NCI-H446 treated with DMSO at 0.1 percent for 48 hours (cell line): ENCODE results near the gene DVL2.
"Not testable (repeated sequence)": the region's sequence is repeated elsewhere in the genome, so short reads cannot be mapped to it uniquely, and the experiment has no call there.

ENCODE experiments used
- DNase-seq: peaks from one replicate; lab custom pipeline; 2025; lab: John Stamatoyannopoulos, UW

DVL2 gene

GRCh38 chr17:7196651-7197401, 37.5 kb downstream of the DVL2 start:
- no peak for DNase-seq

DNA sequence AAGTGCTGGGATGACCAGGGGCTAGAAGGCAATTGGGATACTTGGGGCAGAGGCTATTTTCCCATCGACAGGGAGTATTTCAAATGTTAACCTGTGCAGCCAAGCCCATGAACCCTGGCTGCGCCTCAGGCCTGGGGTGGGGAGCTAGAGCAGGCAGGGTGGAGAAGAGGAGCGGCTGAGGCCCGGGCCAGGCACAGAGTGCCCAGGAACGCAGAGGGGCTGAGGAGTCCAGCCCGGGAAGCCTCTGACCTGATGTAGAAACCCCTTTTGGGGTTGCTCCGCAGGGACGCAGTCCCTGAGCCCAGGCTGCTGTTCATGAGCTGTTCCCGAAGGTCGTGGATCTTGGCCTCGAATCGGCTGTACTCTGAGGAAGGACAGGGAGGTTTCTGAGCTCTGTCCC, 38.3 kb downstream of the DVL2 start:
- DNase-seq = no peak

- DNase-seq = no peak
Observed at GRCh38 chr17:7192271-7192937, 41.9 kb downstream of the DVL2 start.

GRCh38 chr17:7191571-7192270, 42.6 kb downstream of the DVL2 start:
- peak; percentile 3 for DNase-seq

GRCh38 chr17:7191069-7191468, 43.2 kb downstream of the DVL2 start:
- no peak for DNase-seq

DNA sequence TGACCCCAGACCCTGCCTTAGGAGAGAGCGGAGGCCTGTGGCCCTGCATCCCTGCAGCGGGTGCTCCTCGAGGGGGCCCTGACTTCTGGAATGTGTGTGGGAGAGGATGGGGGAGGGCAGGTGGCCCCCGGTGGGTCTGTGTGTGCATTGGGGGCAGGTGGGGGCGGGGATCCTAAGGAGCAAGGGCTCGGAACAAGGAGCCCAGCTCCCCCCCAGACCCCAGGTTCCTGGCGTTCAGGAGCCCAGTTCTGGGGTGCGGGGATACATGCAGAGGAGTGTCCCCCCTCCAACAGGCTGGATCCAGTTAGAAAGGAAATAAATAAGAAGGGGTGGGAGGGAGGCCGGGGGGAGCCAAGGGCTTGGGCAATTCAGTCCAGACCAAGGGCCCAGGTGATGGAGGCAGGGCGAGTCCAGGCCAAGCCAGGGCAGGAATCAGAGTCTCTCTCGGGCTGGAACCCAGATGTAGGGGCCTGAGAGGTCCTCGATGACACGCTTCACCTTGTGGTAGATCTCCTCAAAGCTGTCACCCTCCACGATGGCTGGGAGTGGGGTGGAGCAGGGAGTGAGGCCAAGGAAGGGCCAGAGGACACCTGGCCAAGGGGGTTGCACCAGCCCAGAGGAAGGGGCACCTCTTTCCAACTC, 43.9 kb downstream of the DVL2 start:
- no peak for DNase-seq

GRCh38 chr17:7186241-7186640, 48.1 kb downstream of the DVL2 start:
- DNase-seq = no peak

DNA sequence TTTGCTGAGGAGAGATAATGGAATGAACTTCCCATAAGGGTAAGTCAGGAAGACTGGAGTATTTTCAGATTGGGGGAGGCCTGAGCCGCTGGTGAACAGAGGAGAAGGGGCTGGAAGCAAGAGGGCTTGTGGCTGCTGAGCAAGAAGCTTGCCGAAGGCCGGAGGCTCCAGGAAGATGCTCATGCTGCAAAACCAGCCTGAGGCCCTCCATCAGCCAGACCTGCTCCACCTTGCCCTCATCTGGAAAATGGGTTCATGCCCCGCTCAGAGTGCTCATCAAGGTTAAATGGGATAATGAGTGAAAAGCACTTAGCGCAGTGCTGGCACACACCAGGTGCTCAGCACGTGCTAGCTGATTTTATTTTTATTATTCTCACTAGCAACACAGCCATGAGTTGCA, 49.7 kb downstream of the DVL2 start:
- no peak for DNase-seq

DNA sequence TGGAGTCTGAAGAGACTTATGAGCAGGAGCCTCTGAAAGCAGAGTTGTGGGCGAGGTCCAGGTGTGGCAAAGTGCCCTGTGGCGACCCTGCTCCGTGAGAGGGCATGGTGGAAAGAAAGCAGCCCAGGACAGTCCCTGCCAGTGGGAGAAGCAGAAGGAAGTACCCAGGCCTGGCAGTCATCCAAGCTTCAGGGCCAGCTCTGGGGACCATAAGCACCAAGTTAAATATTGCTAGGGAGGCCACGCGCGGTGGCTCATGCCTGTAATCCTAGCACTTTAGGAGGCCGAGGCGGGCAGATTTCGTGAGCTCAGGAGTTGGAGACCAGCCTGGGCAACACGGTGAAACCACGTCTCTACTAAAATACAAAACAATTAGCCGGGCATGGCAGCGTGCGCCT, 50.2 kb downstream of the DVL2 start:
- DNase-seq = no peak

- DNase-seq = no peak
Observed at GRCh38 chr17:7183433-7184090, 50.8 kb downstream of the DVL2 start.

- not testable (repeated sequence) for DNase-seq
Observed at GRCh38 chr17:7182101-7182500, 52.2 kb downstream of the DVL2 start.

- no peak for DNase-seq
Observed at GRCh38 chr17:7179317-7180254, 54.7 kb downstream of the DVL2 start, which contains the start of gene ASGR1. TSS of gene ASGR1 (minus strand) at chr17:7179370. CDS start at chr17:7178563, 807 bp downstream.

DNA sequence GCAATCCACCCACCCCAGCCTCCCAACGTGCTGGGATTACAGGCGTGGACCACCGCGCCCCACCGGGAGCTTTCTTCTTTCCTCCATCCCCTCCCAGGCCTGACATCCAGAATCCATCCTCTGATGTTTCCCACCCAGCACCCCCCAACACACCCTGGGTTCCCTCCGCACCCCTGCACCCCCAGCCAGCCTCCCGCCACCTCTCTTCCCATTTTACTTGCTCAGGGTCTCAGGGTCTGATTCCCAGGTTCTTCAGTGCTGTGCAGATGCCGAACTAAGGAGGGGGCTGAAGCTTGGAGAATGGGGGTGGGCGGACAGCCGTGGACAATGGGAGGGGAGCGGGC, 55.4 kb downstream of the DVL2 start:
- no peak for DNase-seq

DNA sequence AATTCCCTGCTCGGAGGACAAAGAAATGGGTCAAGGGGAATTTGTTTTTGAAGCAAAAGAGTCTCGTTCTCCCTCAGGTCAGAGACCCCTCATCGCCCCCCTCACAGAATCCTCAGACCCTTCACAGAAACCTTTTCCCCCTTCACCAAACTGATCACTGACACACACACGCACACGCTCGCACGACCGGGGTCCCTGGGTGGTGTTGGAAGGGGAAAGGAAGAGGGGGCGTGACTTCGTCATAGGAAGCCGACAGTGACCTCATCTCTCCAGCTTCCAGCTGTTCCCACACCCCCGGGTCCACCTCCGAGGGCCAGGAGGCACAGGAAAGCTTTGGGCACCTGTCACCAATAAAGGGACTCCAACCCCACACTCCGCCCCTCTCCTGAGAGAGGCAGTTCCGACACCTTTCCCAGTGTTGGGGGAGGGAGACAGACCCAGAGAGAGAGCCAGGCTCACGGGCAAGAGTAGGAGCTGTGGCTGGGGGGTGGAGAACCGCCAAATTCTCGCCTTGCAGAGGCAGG, 56.3 kb downstream of the DVL2 start:
- no peak for DNase-seq

DNA sequence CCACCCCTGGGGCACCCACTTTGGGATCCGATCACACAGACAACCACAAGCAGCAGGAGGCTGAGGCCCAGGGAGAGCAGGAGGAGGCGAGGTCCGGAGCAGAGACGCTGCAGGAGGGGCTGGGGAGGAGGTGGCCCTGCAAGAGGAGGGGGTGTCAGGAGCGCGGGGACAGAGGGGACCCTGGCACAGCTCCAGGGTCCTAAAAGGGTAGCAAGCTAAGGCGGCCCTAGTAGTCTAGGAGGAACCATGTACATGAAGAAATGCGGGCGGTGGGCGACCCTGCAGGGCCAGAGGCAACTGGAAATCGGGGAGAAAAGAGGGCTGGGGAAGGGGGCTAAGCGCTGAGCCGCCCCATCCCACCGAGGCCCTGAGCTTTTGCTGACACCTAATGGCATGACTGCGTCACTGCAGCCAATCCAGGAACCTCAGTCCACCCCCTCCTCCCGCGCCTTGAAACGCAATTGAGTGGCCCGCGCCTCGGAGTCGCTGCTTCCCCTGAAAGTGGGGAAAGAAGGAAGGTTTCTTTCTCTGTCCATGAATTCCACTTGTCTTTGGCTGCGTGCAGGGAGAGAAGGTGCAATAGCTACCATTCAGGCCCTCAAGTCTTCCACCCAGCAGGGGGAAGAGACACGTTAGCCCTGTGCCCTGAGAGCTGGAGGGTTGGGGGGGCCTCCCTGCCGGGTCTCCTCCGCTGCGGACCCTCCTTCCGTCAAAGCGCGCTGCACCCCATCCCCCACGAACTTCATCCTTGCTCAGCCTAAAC, 56.9 kb downstream of the DVL2 start:
- DNase-seq = peak; percentile 4

GRCh38 chr17:7176841-7177190, 57.5 kb downstream of the DVL2 start:
- DNase-seq = no peak

DNA sequence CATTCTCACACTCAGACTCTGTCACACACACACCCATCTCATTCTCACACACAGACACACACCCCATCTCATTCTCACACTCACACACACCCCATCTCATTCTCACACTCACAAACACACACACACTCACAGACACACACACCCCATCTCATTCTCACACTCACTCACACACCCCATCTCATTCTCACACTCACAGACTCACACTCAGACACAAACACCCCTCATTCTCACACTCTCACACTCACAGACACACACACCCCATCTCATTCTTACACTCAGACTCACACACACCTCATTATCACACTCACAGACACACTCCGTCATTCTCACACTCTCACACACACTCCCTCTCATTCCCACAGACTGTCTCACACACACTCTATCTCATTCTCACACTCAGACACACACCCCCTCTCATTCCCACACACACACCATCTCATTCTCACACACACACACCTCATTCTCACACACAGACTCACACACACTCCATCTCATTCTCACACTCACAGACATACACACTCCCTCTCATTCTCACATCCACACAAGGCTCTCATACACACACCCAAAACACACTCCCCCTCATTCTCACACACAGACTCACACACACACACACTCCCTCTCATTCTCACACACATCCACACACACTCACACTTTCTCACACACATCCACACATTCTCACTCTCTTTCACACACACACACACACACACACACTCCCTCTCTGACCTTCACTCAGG, 58.0 kb downstream of the DVL2 start:
- no peak for DNase-seq
